Dermis blood vessel endothelial cell (primary cell): Measurements from ENCODE around the gene TMEM51. TPM values are rescaled to one million over a fixed set of nuclear protein-coding genes. Genes with fewer than 3 reads are reported as not detected.

Source experiments
- DNase-seq: peaks from one replicate; pipeline ENCODE4 v3.0.0; 2010
- total RNA-seq: library from RNA; depleted of rRNA; stranded (reverse); fragments of >200 nt; gene quantifications from 2 replicates; pipeline ENCODE4 v1.2.3, GENCODE V29; 2014

TMEM51 gene
- total RNA-seq, 1 donor from 2014 or later = 10.2 TPM

DNA sequence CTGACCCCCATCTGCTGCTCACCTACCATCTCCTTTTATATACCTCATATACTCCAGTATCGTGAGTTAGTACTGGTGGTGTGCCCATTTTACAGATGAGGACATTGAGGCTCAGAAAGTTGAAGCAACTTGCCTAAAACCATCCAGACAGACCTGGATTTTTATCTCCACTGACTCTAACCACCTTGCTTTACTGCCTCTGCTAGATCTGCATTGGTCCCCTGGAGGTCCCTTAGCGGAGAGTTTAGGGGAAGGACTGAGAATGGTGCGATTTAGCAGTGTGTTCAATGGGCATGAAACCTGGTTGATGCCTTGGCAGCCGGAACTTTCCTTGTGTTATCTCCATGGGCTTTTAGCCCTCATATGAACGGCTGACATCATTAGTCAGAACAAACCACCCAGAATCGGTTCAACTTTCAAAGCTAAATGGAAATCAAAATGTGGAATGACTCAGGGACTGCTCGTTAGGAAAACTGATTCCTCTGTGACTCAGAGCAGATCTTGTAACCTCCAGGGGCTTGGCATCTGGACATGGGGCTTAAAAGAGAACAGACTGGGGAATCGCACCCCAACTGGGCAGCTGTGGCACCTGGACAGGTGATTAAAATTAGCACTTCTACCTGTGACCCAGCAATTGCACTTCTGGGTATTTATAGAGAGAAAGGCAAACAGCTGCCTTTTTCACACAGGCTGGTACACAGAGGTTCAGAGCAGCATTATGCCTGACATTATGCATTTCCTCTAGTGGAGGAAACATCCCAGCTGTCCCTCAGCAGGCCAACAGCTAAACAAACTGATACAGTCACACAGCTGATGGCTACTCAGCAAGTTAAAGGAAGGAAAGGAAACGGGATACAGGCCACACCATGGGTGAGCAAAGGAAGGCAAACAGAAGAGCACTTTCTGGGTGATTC, 25.3 kb downstream of the TMEM51 start:
- DNase-seq = peak; percentile 88

DNA sequence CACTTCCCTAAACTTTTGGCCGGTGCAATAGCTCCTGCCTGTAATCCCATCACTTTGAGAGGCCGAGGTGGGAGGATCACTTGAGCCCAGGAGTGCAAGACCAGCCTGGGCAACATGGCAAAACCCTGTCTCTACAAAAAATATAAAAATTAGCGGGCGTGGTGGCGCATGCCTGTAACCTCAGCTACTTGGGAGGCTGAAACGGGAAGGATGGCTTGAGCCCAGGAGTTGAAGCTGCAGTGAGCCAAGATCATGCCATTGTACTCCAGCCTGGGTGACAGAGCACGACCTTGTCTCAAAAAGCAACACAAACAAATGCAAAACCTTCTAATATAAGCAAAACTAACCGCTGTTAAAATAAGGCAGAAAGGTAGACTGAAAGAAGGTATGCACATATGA, 25.9 kb downstream of the TMEM51 start:
- DNase-seq = no peak

DNA sequence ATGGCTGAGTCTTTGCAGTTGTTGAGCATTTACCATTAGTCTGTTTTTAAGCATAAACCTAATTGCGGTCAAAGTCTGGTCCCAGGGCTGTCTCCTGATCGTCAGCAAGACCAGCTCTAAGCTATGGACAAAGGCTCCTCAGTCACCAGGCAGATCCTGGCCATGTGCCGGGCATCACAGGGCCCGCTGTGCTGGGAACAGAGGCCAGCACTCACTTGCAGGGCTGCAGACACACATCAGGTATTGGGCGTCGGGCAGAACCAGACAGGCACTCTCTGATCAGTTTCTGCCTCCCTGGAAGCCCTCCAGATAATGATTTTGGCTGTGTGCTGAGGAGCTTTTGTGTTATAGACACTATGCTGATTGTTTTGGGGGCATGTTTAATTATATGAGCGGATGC, 26.6 kb downstream of the TMEM51 start:
- no peak for DNase-seq

DNA sequence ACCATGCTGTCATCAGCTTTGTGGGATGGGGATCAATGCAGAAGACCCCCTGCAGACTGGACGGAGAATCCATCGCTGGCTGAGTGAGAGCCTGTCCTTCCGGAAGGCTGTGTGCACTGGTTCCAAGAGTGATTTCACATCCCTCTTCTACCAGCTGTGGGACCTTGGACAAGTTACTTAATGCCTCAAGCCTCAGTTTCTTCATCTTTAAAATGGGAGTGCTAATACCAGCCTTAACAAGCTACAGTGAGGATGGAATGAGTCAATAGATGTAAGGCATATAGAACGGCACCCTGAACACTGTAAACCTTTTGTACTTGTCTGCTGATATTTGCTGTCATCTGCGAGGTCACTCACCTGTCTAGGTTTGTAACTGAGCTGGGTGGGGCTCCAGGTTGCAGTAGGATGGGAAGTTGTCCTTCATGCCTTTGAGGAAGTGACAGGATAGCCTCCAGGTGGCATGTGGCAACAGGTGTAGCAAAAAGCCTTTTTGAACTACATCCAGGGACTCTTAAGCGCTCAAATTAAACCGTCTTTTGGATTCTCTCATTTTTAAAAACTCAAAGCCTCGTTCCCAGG, 27.5 kb downstream of the TMEM51 start:
- no peak for DNase-seq

DNA sequence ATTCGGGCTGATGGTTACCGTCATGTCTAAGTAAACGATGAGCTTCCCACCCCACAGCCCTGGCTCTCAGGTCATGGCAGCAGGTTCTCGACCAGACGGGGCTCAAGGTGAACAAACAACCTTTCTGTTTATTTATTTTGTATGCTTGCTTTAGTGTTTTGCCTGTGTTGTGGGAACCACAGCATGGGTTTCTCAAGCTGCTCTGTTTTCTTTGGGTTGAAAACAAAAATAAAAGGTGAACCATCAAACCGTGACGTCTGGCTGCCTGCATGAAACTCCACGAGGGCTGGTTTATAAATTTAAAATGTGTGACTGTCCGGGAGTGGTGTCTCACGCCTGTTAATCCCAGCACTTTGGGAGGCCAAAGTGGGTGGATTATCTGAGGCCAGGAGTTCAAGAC, 28.0 kb downstream of the TMEM51 start:
- no peak for DNase-seq

DNA sequence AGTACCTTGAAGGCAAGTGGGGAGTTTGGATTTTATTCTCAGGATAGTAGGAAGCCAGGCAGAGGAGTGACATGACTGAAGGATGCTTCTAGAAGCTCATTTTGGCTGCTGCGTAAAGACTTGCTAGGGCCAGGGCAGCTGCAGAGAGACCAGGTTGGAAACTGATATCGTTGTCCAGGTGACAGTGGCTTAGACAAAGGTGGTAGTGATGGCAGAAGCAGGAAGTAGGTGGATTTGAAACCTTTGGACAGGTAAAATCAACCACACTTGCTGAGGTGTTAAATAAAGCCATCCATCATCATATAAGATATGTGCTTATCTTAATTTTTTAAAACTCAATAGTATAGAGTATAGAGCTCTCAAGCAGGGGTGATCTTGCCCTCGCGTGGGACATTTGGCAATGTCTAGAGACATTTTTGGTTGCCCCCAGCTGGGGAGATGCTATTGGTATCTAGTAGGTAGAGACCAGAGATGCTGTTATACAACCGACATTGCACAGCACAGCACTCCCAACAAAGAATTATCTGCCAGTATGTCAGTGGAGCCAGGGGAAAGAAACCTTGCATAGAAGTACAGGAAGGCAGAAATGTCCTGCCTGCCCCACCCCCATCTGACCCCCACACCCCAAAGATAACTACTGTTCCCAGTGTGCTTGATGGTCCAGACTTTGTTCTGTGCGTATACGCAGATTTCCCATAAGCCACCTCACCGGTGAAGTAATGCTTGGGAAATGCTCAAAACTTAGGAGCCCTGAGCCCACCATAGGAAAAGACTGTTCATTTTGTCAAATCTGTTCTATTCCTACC, 31.1 kb downstream of the TMEM51 start:
- no peak for DNase-seq

DNA sequence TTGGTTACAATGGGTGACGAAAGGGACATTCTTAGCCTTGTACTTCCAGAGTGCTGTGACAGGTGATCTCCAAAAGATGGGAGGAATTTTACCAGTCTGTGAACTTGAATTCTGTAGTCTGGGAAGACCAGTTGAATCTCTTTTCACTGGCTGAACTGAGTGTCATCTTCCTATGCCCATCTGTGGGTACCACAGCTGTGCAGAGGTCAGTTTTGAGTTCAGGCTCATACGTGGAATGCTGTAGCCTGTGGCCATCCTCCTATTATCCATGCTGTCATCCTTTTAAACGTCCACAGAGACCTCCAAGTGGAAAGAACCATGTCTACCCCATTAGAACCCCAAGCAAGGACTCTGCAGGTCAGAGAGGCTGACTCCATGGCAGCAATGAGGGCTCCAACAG, 32.1 kb downstream of the TMEM51 start:
- no peak for DNase-seq

DNA sequence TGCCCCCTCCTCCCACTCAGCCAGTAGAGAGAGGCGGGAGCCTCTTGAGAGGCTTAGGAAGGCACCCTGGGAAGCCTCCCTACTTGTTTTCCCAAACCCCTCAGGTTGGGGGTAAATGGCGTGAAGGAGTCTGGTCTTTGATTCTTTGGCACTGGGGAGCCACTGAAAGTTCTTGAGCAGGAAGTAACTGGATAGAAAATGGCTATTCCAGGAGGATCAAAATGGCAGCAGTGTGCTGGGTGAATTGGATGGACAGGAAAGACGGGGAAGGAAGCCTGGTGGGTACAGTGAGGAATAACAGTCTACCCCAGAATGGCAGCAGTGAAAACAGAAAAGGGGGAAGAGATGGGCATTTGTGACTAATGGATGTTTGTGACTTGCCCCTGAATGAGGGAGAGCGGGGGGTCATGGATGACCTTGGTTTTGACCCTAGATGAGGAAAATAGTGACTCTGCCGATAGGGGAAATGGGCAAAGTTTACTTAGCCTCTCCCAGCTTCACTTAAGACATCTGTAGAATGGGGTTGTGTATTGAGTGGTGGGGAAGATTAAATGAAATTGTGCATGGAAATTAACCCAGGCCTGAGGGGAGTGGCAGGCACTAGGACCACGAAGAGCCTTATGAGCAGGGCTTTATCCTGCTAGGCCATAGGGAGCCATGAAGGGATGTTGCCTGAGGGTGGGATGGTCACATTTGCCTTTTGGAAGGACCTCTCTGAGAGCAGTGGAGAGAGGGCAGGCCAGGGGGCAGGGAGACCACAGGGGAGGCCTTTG, 32.7 kb downstream of the TMEM51 start:
- DNase-seq = no peak

DNA sequence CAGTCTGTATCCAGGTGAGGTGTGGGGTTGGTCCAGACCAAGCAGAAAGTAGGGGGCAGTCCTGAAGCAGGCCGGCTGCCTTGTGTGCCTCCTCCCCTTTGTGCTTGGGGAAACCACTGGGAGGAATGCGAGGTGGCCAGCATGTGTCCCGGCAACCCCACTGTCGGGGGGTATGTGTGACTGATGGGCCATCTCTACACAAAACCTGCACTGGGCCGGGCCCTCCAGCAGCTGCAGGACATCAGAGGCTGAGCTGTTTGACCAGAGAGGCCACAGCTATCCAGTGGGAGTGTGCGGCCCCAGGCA, 33.3 kb downstream of the TMEM51 start:
- no peak for DNase-seq

DNA sequence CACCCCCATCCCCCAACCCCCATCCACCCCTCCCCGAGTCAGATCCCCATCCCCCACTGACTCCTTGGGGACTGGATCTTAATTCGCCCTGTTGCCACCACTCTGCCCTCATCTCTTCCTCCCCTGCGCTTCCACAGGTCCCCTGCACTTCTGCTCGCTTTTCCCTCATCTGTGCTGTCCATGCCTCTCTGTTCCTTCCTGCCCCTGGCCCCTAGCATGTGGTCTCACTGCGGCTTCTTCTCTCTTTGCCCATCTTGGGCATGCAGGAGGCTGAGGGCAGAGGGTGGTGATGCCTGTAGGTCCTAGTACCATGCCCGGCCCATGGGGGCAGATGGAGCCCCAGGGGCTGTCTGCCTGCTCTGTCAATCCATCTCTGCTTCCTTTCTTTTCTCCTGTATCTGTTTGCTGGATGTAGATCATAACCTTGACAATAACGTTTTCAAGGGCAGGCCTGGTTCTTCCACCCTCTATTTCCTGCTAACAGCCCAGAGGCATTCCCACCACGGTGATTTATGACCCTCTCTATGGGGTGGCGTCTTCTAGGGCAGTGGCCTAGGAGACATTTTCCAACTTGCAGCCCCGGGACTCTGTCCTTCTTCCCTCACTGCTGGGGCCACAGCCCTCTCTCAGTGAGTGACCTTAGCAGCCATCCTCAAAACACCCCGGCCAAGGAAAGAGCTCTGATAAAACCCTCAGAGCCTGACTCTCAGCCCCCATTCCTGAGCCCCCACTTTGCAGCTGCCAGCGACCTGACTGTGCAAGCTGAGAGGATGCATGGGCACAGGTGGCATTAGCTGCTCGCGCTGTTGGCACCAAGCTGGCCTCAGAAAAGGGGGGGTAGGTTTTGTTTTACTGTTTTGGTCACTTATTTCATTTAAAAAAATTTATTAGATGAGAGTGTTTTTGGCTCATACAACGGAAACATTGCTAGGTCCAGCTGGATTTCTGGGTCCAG, 33.9 kb downstream of the TMEM51 start:
- no peak for DNase-seq

DNA sequence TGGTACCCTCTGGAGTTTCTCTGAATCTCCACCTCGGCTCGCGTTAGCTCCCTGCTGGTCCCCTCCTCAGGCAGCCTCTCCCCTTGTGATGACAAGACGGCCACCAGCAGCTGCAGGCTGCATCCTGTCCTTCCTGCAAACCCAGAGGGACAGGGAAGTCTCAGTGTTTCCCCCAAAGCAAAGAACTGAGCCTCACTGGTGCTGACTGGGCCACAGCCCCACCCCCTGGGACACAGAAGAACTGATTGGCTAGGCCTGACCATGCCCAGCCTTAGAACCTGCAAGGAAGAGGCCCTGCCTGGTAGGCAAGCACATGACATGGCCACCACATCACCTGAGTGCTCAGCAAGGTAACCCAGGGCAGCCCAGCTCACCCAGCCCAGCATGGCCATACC, 34.6 kb downstream of the TMEM51 start:
- DNase-seq = peak; percentile 28

DNA sequence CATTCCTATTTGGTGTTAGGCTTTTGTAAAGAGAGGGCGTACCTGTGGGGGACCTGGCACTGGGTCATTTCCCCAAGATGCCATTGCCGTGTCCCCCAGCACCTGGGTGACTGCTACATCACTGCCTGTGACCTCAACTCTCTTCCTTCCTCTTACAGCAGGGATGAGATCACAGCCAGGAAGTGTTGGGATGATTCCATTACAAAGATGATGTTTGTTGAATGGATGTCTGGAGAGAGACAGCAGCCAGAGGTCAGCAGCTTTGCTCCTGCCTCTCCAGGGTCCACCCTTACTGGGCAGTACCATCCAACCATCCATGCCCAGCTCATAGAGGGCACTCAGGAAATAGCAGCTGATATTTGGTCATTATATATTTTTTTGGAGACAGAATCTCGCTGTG, 35.1 kb downstream of the TMEM51 start:
- peak; percentile 78 for DNase-seq

DNA sequence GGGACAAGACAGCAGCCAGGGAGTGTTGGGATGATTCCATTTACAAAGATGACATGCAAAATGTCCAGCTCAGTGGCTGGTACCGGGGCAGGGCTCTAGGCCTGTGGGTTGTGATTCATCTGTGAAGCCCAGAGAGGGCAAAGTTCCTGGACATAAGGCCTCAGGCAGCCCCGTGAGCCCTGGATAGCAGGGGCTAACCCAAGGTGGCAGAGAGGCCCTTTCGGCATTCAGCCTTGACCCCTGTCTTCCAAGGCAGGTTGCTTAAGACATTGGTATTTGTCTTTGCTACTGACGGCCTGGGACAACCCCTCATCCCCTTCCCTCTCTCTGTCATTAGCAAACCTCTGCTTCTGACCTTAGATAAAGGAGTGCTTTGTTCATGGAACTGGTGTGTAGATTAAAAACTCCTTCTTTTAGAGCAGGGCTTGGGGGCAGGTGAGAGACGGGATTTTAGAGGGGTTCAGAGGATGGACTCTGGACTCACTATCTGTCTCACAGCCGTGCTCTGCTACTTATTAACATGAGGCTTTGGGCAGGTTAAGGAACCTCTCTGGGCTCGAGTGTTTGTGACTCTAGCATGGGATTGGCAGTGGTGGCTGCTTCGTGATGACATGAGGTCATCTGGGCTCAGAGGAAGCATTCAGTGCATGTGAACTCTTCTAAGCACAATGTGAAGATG, 36.3 kb downstream of the TMEM51 start:
- DNase-seq = no peak

DNA sequence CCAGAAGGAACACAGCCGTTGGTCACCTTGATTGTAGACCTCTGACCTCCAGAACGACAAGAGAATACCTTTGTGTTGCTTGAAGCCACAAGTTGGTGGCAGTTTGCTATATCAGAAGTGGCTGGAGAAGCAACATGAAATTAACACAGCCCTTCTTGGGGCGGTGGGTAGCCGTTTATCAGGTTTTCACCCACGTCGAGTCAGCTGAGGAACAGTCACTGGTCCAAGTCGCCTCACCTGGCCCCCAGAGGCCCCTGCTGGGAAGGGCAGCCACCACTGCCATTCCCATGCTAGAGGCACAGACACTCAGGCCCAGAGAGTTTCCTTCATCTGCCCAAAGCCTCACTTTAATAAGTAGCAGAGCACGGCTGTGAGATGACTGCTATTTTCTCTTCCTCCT, 37.7 kb downstream of the TMEM51 start:
- DNase-seq = no peak

DNA sequence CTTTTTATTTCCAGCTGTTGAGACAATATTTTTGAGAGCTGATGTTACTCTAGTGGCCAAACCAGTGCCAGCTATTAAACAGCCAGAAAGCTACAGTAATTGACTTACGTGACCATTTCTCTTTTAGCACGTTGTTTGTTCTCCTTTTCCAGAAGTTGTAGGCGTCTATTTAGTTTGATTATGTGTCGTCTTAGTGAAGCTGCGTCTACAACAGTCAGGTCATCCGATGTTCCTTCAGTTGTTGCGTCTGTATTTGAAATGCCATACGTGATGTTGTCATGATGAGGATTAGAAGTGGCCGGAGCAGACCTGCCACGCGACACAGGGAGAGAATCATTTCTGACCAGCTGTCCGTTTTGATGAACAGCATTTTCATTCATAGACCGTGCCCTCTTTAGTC, 38.2 kb downstream of the TMEM51 start:
- no peak for DNase-seq

DNA sequence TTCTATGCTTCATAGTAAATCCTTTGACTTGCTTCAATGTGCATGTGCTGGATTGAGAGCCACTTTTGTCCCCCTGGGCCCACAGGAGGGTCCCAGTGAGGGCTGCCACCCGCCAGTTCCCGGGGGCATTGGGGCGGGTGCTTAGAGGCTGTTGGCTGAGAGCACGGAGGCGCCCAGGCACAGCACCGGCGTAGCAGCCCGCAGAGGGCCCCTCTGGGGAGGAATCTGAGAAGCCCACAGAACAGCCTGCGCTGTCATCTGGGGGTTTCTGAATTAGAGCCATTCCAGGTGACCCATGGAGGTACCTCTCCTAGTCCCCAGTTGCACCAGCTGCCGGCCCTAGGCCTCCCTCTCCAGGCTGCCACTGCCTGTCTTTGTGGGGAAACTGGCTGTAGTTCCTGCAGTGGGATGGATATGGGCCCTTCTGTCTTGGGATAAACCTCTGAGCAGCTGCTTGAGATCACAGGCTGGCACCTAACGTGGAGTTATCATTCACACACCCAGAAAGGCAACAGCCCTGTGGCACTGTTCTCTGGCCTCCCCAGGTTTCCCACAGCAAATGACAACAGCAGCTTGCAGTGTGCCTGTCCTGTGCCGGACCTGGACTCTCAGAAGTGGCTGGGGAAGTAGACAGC, 39.5 kb downstream of the TMEM51 start:
- no peak for DNase-seq

DNA sequence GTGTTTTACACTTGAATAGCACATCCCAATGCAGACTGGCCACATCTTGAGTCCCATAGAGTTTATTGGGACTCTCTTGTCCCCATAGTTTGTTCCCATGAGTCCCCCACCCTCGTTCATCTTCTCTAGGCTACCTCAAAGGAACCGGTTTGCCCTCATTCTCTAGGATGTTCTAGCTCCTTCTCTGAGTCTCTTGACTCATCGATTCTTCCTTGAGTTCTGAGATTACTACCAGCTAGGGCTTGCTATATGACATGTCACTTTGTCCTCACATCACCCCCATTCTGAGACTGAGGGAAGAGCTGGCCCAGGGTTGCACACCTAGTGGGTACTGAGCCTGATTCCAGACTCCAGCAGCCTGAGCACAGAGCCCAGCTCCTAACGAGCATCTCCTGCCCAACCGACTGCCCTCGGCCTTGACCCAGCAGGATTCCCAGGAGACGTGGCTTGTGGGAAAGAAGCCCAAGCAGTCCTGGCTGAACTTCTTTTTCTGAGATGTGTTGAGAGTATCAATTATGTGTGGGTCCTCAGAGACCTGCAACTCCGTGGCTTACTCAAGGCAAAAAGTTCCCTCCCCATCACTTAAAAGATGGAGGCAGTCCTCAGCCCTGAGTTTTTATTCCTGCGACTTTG, 42.0 kb downstream of the TMEM51 start:
- no peak for DNase-seq

DNA sequence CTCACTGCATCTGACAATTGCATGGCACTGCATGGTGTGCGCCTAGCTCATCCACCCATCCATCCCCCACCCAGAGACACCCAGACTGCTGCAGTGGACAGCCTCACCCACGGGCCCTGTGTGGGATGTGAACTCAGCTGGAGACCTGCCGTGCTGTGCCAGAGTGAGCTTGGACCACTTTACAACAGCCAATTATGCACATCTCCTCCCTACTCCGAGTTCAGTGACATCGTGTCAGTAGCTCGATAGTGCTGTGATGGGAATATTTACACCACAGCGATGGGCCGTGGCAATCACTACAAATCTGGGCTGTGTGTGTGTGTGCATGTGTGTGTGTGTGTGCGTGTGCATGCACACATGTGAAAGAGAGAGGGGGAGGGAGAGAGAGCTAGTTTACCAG, 42.5 kb downstream of the TMEM51 start:
- DNase-seq = no peak

DNA sequence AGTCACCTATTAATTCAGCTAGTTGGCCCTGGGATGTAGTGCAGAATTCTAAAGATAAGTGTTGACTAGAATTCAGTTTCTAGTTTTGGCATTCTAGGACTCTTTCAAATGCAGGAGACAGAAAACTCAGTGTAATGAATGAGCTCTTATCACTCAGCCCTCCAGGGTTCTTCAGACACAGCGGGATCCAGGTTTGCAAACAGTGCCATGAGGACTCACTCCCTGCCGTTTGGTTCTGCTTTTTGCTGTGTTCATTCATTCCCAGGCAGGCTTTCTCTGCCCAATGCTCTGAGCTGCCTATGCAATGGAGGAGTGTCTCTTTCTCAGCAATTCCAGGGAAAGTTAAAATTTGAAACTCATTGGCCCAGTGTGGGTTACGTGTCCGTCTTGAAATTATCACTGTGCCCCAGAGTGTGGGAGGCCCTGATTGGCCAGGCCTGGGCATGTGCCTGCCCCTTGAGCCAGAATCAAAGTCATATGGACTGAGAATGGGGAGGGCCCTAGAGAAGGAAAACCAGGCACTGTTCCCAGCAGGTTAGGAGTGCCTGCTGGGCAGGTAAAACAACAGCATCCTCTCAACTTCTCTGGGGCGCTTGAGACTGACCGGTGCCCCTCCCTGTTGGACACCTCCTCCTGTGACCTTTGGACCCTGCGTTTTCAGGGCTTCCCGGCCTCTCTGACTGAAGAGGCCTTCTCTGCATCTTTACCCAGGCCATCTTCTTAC, 43.4 kb downstream of the TMEM51 start:
- no peak for DNase-seq
